Lower lobe of right lung (tissue), 2 donors: ENCODE data around the gene MRE11. TPM values are rescaled to one million over a fixed set of nuclear protein-coding genes. Genes with fewer than 3 reads are reported as not detected.

Source experiments
- ATAC-seq, 2 donors: fragments of 200-7000 bp; cut with Tn5 transposase; one replicate each; pipeline ENCODE4 v1.9.1; 2020 to 2022; ENCODE audit warnings: mild to moderate bottlenecking in 2 of 2, moderate library complexity in 2 of 2
- DNase-seq: peaks from one replicate; pipeline ENCODE4 v3.0.0-alpha.2; 2020
- H3K27ac ChIP-seq: fragments of 200-600 bp; one replicate; pipeline ENCODE4 v1.8.0; 2022
- H3K27me3 ChIP-seq: fragments of 200-600 bp; one replicate; pipeline ENCODE4 v1.8.0; 2022; ENCODE audit warnings: low read depth
- H3K36me3 ChIP-seq: fragments of 200-600 bp; one replicate; pipeline ENCODE4 v1.8.0; 2022; ENCODE audit warnings: mild to moderate bottlenecking
- H3K4me1 ChIP-seq: fragments of 200-600 bp; one replicate; pipeline ENCODE4 v1.8.0; 2022
- H3K4me3 ChIP-seq: fragments of 200-600 bp; one replicate; pipeline ENCODE4 v1.8.0; 2022; ENCODE audit warnings: mild to moderate bottlenecking
- H3K9me3 ChIP-seq: fragments of 200-600 bp; one replicate; pipeline ENCODE4 v1.8.0; 2022
- CTCF ChIP-seq: fragments of 200-600 bp; IDR thresholded peaks from one replicate; pipeline ENCODE4 v1.8.0; 2022; ENCODE audit warnings: antibody characterized with exemption, mild to moderate bottlenecking
- intact Hi-C: fragments of 100-400 bp; cut with DNase I; formaldehyde crosslinking; loops from one replicate; pipeline ENCODE4 v1.11.0; 2022
- total RNA-seq: library from RNA; stranded (reverse); fragmentation: NEBNext Ultra II Directional; extraction: Animal tissue kit (Norgen Biotek cat#: 25700); gene quantifications from one replicate; pipeline ENCODE4 v1.2.1, GENCODE V29; 2021
- donor health status: DM: no; HTN: yes; CAD: no; lungs with severe emphysema.

Gene MRE11
- total RNA-seq, 1 donor from 2014 or later = 17.6 TPM

- ATAC-seq = no peak
- intact Hi-C loops = no loop called here
- TF ChIP-seq CTCF = no peak
- DNase-seq = no peak
- no peaks in the 10 kb centered on the region for H3K27me3 ChIP-seq
- H3K9me3 ChIP-seq = no peaks in the 10 kb centered on the region
- H3K36me3 ChIP-seq = peaks cover 50% of the 10 kb centered on the region
- no peak overlapping the region for H3K27ac ChIP-seq
- no peaks in the 10 kb centered on the region for H3K4me1 ChIP-seq
- H3K4me3 ChIP-seq = no peak overlapping the region
Measured at GRCh38 chr11:94418123-94418765, 75.4 kb downstream of the MRE11 start.

GRCh38 chr11:94417386-94417987 is 76.2 kb downstream of the MRE11 start:
- DNase-seq (no peak), ATAC-seq (no peak)
- H3K9me3 ChIP-seq = no peaks in the 10 kb centered on the region
- H3K4me1 ChIP-seq = no peaks in the 10 kb centered on the region
- no peak overlapping the region for H3K4me3 ChIP-seq
- no peaks in the 10 kb centered on the region for H3K27me3 ChIP-seq
- TF ChIP-seq CTCF = peak; percentile 43
- peaks cover 46% of the 10 kb centered on the region for H3K36me3 ChIP-seq
- intact Hi-C loops = no loop called here
- H3K27ac ChIP-seq = no peak overlapping the region

- no peak for TF ChIP-seq CTCF
- Histone ChIP-seq H3K27me3 (peaks cover 25% of the 10 kb centered on the region), H3K4me3 (no peak overlapping the region), H3K27ac (no peak overlapping the region), H3K9me3 (no peaks in the 10 kb centered on the region), H3K36me3 (no peaks in the 10 kb centered on the region), H3K4me1 (peaks cover 10% of the 10 kb centered on the region)
- DNase-seq (no peak), ATAC-seq (no peak)
- intact Hi-C loops = no loop called here
Measured at GRCh38 chr11:94405062-94405833, 88.4 kb downstream of the MRE11 start.

GRCh38 chr11:94402355-94402754 is 91.3 kb downstream of the MRE11 start:
- DNase-seq = no peak
- Histone ChIP-seq H3K27ac (no peak overlapping the region), H3K4me3 (no peak overlapping the region), H3K4me1 (peaks cover 10% of the 10 kb centered on the region), H3K36me3 (no peaks in the 10 kb centered on the region), H3K27me3 (peaks cover 44% of the 10 kb centered on the region), H3K9me3 (no peaks in the 10 kb centered on the region)
- no peak for TF ChIP-seq CTCF
- no peak for ATAC-seq
- intact Hi-C loops = no loop called here

GRCh38 chr11:94401773-94402265 is 91.8 kb downstream of the MRE11 start:
- H3K27me3 ChIP-seq = peaks cover 44% of the 10 kb centered on the region
- H3K36me3 ChIP-seq = no peaks in the 10 kb centered on the region
- DNase-seq (no peak), ATAC-seq (no peak)
- TF ChIP-seq CTCF = no peak
- H3K9me3 ChIP-seq = no peaks in the 10 kb centered on the region
- no peak overlapping the region for H3K27ac ChIP-seq
- intact Hi-C loops = no loop called here
- H3K4me3 ChIP-seq = no peak overlapping the region
- H3K4me1 ChIP-seq = peaks cover 10% of the 10 kb centered on the region
